ENCODE measurements around the gene PDE8A.

GRCh38 chr15:84981054-84981710 lies 474 bp upstream of the PDE8A start:
- TF ChIP-seq CTCF (IDR thresholded peaks at IDR 0.05): no peak
- no peak for TF ChIP-seq EZH2 (IDR thresholded peaks at IDR 0.05; ENCODE audit: borderline replicate concordance, insufficient read depth, low read depth, low read length, poor library complexity, severe bottlenecking)

All from B cell (primary cell).